GM10248 (cell line): ENCODE data around the gene DVL2.
A peak's percentile ranks its signal among the peaks of the same experiment; 100 is the strongest.

ENCODE experiments used
- CTCF ChIA-PET: fragments of 300-600 bp; sonication (Branson Sonifier 250); formaldehyde crosslinking; extraction: SDS; loops from one replicate; lab custom pipeline; 2021; ENCODE audit warnings: antibody characterized with exemption; lab: Yijun Ruan, JAX
- POLR2A ChIA-PET: fragments of 350-650 bp; sonication (Branson Sonifier 250); formaldehyde crosslinking; extraction: SDS; loops from one replicate; lab custom pipeline; 2020; ENCODE audit warnings: antibody characterized with exemption; lab: Yijun Ruan, JAX
- DNase-seq: peaks from one replicate; pipeline ENCODE4 v3.0.0; 2012; ENCODE audit errors: extremely low spot score
- CTCF ChIP-seq: IDR thresholded peaks from 2 replicates; pipeline ENCODE4 v1.5.1; 2012; ENCODE audit warnings: mild to moderate bottlenecking, low read depth; ENCODE audit errors: extremely low read depth, missing control alignments, control extremely low read depth

DVL2 gene

DNA sequence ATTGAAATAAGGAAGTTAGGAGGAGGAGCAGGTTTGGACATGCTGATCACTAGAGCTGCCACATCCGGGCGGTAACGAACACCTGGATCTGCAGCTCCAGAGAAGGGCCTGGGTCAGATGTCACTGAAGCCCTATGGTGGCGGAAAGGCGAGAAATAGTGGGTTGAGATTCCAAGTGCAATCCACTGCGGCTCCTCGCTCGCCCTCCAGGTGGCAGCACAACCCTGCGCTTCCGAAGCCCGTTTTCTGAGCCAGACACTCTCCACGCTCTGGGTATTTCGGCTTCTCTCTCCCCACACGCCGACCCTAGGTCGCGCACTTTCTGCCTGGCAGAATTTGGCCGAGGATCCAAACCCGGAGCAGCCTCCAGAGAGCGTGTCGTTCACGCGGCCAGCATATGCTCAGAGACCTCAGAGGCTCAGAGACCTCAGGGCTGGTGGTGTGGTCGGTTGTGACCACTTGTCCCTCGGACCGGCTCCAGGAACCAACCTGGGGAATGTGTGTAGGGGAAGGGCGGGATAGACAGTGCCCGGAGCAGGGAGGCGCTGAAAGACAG lies 46.3 kb upstream of the DVL2 start:
- TF ChIP-seq CTCF = peak; percentile 95
- DNase-seq = peak; percentile 89
- ChIA-PET POLR2A (interaction anchor here (0.5 to 1.6 kb wide), 2 partner anchors 205 to 555 kb away, joined by 3 read pairs; no protein-coding TSS in a partner anchor), CTCF (interaction anchor here (0.6 to 8.4 kb wide), 22 partner anchors 12 to 407 kb away, joined by 3 to 80 read pairs (median 4); partner anchors contain the start of genes ACAP1, TP53 and WRAP53)

DNA sequence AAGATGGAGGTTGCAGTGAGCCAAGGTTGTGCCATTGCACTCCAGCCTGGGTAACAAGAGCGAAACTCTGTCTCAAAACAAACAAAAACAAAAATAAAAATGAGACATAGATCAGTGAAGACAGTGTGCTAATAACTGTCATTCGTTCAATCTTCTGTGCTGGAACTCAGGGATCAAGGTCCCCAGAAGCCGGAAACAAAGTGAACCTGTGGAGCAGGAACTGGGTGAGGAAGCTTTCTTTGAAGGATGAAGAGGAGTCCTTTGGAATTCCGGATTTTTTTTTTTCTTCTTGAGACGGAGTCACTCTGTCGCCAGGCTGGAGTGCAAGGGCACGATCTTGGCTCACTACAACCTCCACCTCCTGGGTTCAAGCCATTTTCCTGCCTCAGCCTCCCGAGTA lies 45.1 kb upstream of the DVL2 start:
- DNase-seq = no peak
- ChIA-PET POLR2A (no interaction called here), CTCF (interaction anchor here (0.8 to 2.8 kb wide), 6 partner anchors 13 to 408 kb away, joined by 3 to 7 read pairs (median 4); partner anchors contain the start of genes ACAP1, TP53 and WRAP53)
- TF ChIP-seq CTCF = no peak

DNA sequence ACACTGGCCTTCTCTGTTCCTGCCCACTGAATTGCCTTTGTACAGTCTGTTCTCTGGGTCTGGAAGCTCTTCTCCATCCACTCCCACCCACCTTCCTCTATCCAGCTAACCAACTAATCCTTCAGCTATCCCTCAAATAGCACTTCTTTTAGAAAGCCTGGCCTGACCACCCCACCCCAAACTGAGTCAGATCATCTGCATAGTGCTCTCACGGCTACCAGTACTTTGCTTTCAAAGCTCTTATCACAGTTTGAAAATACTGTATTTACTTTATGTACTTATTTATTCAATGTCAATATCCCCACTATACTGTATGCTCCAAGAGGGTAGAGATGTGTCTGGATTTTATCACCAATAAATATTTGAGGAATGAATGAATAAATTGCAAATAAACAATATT lies 32.5 kb upstream of the DVL2 start:
- CTCF ChIA-PET = interaction anchor here (1.4 to 2.2 kb wide), 2 partner anchors 14 to 30 kb away, joined by 8 to 11 read pairs; no protein-coding TSS in a partner anchor
- no peak for DNase-seq
- no peak for TF ChIP-seq CTCF
- POLR2A ChIA-PET = no interaction called here

DNA sequence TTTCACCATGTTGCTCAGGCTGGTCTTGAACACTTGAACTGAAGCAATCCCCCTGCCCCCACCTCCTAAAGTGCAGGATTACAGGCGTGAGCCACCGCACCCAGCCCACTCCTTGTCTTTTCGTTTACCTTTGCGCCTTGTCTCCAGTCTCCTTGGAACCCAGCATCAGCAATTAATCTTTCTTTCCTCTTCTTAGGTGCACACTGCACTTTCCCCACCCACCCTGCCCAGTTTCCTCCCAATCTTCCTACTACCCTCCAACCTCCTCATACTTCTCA lies 29.4 kb upstream of the DVL2 start:
- ChIA-PET POLR2A (no interaction called here), CTCF (interaction anchor here (2.3 kb wide), 1 partner anchor 32 kb away, joined by 9 read pairs; no protein-coding TSS in a partner anchor)
- TF ChIP-seq CTCF = no peak
- DNase-seq = no peak

DNA sequence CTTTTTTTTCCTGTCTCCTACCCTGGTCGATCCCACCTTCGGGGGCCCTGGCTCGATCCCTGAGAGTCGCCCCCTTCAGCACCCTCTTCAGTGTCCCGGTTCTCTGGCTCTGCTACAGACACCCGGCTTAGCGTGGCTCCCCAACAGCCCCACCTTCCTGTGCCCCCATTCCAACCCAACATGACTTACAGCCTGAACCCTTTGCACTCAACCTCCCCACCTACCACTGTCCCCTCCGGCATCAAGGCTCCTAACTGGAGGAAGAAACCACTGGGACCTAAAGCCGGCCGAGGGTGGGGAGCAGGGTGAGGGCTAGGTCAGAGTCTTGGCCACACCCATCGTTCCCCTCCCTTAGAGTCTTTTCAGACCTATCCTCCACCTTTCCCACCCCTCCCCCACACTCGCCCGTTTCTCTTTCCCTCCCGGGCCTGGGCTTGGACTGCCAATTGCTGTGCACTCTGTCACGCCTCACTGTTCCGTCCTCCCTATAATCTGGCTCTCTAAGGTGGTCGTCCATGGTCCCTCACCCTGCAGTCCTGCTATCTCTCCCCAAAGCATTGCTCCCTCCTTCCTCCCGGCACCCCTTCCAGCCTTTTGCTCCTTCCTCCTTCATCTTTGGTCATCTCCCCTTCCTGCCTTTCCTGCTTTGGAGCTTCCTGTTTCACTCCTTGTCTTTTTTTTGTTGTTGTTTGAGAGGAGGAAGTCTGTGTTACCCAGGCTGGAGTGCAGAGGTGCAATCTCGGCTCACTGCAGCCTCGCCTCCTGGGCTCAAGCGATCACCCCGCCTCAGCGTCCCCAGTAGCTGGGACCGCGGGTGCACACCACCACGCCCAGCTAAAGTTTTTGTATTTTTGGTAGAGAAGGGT lies 28.9 kb upstream of the DVL2 start:
- POLR2A ChIA-PET = no interaction called here
- CTCF ChIA-PET = interaction anchor here (2.3 kb wide), 1 partner anchor 33 kb away, joined by 9 read pairs; no protein-coding TSS in a partner anchor
- no peak for TF ChIP-seq CTCF
- peak; percentile 38 for DNase-seq

DNA sequence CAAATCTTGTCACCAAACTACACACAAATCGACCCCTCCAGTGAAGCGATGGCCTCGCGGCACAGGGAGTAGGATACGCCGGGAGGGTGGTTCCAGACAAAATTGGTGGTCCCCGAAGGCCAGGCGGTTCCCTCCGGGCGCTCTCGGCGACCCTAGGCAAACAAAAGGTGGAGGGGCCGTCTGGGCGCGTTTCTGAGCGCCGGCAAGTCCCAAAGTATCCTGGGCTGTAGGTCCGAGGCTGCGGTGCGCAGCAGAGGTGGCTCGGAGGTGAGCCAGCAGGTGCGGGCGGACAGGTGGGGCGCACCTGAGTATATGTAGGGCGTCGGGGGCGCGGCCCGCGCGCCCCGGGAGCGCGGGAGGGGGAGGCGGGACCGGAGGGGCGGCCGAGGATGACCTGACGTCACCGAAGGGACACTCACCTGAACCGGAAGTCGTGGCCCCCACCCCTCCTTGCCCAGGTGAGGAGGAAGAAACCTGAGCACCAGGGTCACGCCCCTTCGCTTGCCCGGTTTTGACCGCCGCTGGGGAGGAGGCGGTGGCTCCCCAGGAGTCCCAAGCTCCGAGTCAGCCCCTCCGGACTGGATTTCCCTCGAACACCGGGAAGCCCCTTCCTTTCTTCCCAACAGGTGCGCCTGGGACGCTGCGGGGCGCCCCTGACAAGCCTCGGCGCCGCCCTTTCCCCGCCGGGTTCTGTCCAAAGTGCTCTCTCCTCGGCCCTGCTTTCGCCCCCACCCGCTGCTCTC lies 28.0 kb upstream of the DVL2 start, which contains the start of gene CLDN7:
TSS of gene CLDN7 (minus strand) at position 287 of the 743 bp plus-strand sequence. CDS start 435 bp downstream, outside the sequence.
- ChIA-PET CTCF (interaction anchor here (1.6 kb wide), 1 partner anchor 34 kb away, joined by 6 read pairs; no protein-coding TSS in a partner anchor), POLR2A (no interaction called here)
- DNase-seq = no peak
- no peak for TF ChIP-seq CTCF
